Trophoblast cell (in vitro differentiated cells and primary cell): Measurements from ENCODE around the gene PAK4.

Experiments used
- DNase-seq, 2 donors: peaks; one replicate each; pipeline ENCODE4 v3.0.0-alpha.2; 2016
- H2AFZ ChIP-seq: 2 replicates; pipeline ENCODE4 v1.6.1; 2013; ENCODE audit warnings: low read length, moderate library complexity, mild to moderate bottlenecking; ENCODE audit not compliant: insufficient read depth, poor library complexity
- H2AK5ac ChIP-seq: 2 replicates; pipeline ENCODE4 v1.6.1; 2013; ENCODE audit warnings: mild to moderate bottlenecking, low read length
- H2BK120ac ChIP-seq: 2 replicates; pipeline ENCODE4 v1.6.1; 2013; ENCODE audit warnings: low read length, mild to moderate bottlenecking, moderate library complexity; ENCODE audit not compliant: insufficient read depth, poor library complexity
- H2BK12ac ChIP-seq: 2 replicates; pipeline ENCODE4 v1.6.1; 2013; ENCODE audit warnings: mild to moderate bottlenecking, low read length, moderate library complexity
- H2BK5ac ChIP-seq: 2 replicates; pipeline ENCODE4 v1.6.1; 2013; ENCODE audit warnings: low read length, low read depth, moderate library complexity, mild to moderate bottlenecking; ENCODE audit not compliant: poor library complexity
- H3K14ac ChIP-seq: 2 replicates; pipeline ENCODE4 v1.6.1; 2013; ENCODE audit warnings: mild to moderate bottlenecking, low read length
- H3K18ac ChIP-seq: 2 replicates; pipeline ENCODE4 v1.6.1; 2013; ENCODE audit warnings: mild to moderate bottlenecking, low read length
- H3K23ac ChIP-seq: 2 replicates; pipeline ENCODE4 v1.6.1; 2013; ENCODE audit warnings: low read length
- H3K27ac ChIP-seq: 2 replicates; pipeline ENCODE4 v1.5.1; 2013; ENCODE audit warnings: low read depth, mild to moderate bottlenecking, inconsistent platforms, low read length, moderate library complexity
- H3K27me3 ChIP-seq: 2 replicates; pipeline ENCODE4 v1.6.1; 2013; ENCODE audit warnings: inconsistent platforms, mild to moderate bottlenecking, low read length, moderate library complexity; ENCODE audit not compliant: insufficient read depth
- H3K36me3 ChIP-seq, 2 experiments: 1 replicate in 1 of 2; 2 replicates in 1 of 2; pipeline ENCODE4 v1.6.1; 2013; ENCODE audit warnings: low read length in 2 of 2, mild to moderate bottlenecking in 2 of 2, moderate library complexity in 1 of 2; ENCODE audit not compliant: insufficient read depth in 2 of 2, control insufficient read depth in 1 of 2
- H3K4ac ChIP-seq: 2 replicates; pipeline ENCODE4 v1.6.1; 2013; ENCODE audit warnings: low read depth, mild to moderate bottlenecking, low read length, moderate library complexity
- H3K4me1 ChIP-seq, 2 experiments: 1 replicate in 1 of 2; 2 replicates in 1 of 2; pipeline ENCODE4 v1.6.1; 2013; ENCODE audit warnings: low read length in 2 of 2, mild to moderate bottlenecking in 2 of 2, moderate library complexity in 1 of 2; ENCODE audit not compliant: insufficient read depth in 2 of 2, control insufficient read depth in 1 of 2
- H3K4me2 ChIP-seq: 2 replicates; pipeline ENCODE4 v1.6.1; 2013; ENCODE audit warnings: inconsistent platforms, mild to moderate bottlenecking, low read length, moderate library complexity
- H3K4me3 ChIP-seq: 2 replicates; pipeline ENCODE4 v1.5.1; 2013; ENCODE audit warnings: mild to moderate bottlenecking, low read depth, low read length, inconsistent platforms
- H3K79me1 ChIP-seq: one replicate; pipeline ENCODE4 v1.6.1; 2013; ENCODE audit warnings: low read length
- H3K79me2 ChIP-seq: 2 replicates; pipeline ENCODE4 v1.6.1; 2013; ENCODE audit warnings: low read length, mild to moderate bottlenecking; ENCODE audit not compliant: control insufficient read depth, insufficient read depth, poor library complexity
- H3K9ac ChIP-seq: 2 replicates; pipeline ENCODE4 v1.6.1; 2013; ENCODE audit warnings: mild to moderate bottlenecking, low read length
- H3K9me3 ChIP-seq: 2 replicates; pipeline ENCODE4 v1.6.1; 2013; ENCODE audit warnings: low read depth, mild to moderate bottlenecking, control low read depth, inconsistent platforms, low read length; ENCODE audit not compliant: insufficient read depth
- H4K12ac ChIP-seq: 2 replicates; pipeline ENCODE4 v1.6.1; 2013; ENCODE audit warnings: low read depth, mild to moderate bottlenecking, low read length, moderate library complexity
- H4K8ac ChIP-seq: 2 replicates; pipeline ENCODE4 v1.6.1; 2013; ENCODE audit warnings: low read depth, mild to moderate bottlenecking, low read length, moderate library complexity
- H4K91ac ChIP-seq: one replicate; pipeline ENCODE4 v1.6.1; 2013; ENCODE audit warnings: low read depth, mild to moderate bottlenecking, low read length, moderate library complexity
- WGBS: extraction: QIAGEN DNeasy Blood & Tissue Kit; methylation state at CpG from one replicate; pipeline ENCODE4 v1.1.7; 2013; ENCODE audit warnings: missing lambda C conversion rate; ENCODE audit not compliant: insufficient read length, insufficient coverage; ENCODE audit errors: extremely low coverage; 5-methylcytosine and 5-hydroxymethylcytosine counted together

Gene PAK4

DNA sequence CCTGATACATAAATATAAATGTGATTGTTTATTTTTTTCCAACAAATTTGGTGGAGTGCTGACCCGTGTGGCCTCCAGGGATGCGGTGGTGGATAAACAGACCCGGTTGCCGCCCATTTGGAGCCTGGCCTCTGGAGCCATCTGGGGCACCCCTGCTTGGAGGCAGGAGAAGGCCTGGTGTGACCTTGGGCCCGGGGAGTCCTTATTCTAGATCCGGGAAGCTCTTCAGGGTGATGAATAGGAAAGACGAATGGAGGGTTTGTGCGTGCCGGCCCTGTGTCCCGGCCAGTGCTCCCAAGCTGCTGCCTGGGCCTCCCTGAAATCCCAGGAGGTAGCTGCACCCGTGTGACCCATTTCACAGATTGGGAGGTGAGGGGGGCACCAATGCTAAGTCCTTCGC lies 11.5 kb downstream of the PAK4 start:
- Histone ChIP-seq H4K91ac (peak overlapping the region; percentile 50), H2BK5ac (peak overlapping the region; percentile 37), H3K36me3 (no peaks in the 10 kb centered on the region), H3K79me1 (peaks cover 41% of the 10 kb centered on the region), H3K4ac (peak overlapping the region; percentile 50), H4K12ac (no peak overlapping the region), H2AK5ac (peak overlapping the region; percentile 39), H3K9ac (no peak overlapping the region), H4K8ac (peak overlapping the region; percentile 8), H3K23ac (no peak overlapping the region), H3K27ac (peak overlapping the region; percentile 2), H3K79me2 (peaks cover 39% of the 10 kb centered on the region), H3K4me3 (no peak overlapping the region), H3K14ac (peak overlapping the region; percentile 27), H3K9me3 (no peaks in the 10 kb centered on the region), H3K27me3 (no peaks in the 10 kb centered on the region), H2AFZ (no peak overlapping the region), H2BK120ac (peak overlapping the region; percentile 26), H3K4me2 (no peak overlapping the region), H2BK12ac (peak overlapping the region; percentile 5), H3K4me1 (peaks cover 51 to 63% of the 10 kb centered on the region in 2 experiments), H3K18ac (peak overlapping the region; percentile 80)
- WGBS: no CpG with 5 or more reads among the region's 12 CpGs
- DNase-seq: no peak

DNA sequence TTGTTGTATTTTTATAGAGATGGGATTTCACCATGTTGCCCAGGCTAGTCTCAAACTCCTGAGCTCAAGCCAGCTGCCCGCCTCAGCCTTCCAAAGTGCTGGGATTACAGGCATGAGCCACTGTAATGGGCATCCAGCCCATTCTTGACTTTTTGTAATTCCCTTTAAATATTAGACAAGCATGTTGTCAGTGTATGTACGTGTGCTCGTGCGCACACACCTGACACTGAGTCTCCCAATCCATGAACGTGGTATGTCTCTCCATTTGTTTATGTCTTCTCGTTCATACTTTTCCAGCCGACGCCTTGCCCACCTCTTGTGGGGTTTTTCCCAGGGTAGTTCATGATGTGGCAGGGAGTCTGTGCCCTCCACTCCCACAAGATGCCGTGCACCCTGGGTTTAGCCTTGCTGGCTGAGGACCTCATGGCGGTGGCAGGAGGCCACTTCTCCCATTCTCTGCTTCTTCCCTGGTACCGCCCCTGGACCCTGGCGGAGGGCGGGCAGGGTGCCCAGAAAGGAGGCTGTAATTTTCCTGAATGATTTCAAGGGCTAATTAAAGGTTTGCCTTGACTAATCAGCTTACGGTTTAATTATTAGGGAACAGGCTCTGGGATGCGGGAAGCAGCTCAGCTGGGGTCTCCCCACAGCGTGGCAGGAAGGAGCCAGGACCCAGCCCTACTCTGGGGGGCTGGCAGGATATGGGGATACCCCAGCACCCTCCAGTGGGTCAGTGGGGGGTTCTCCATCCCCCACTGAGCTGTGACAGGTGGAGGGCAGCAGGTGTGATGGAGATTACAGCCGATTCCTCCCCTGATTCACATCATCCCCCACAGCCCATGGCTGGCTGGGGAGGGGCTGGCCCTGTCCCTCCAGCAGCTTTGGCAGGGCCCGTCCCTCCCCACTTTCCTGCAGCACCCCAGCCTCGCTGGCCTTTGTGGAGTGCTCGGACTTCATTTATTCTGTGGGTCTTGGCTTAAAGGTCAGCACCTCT lies 12.9 kb downstream of the PAK4 start:
- DNase-seq: no peak
- Histone ChIP-seq H3K4me2 (peak overlapping the region; percentile 47), H3K4ac (peak overlapping the region; percentile 82), H3K4me3 (peak overlapping the region; percentile 44), H2BK120ac (peak overlapping the region; percentile 94), H3K4me1 (peaks cover 44 to 59% of the 10 kb centered on the region in 2 experiments), H4K8ac (peak overlapping the region; percentile 88), H4K91ac (peak overlapping the region; percentile 87), H2AK5ac (peak overlapping the region; percentile 78), H3K36me3 (no peaks in the 10 kb centered on the region), H2AFZ (peak overlapping the region; percentile 66), H3K18ac (peak overlapping the region; percentile 90), H3K9me3 (no peaks in the 10 kb centered on the region), H2BK12ac (peak overlapping the region; percentile 70), H4K12ac (peak overlapping the region; percentile 54), H2BK5ac (peak overlapping the region; percentile 60), H3K79me1 (peaks cover 43% of the 10 kb centered on the region), H3K9ac (no peak overlapping the region), H3K27me3 (no peaks in the 10 kb centered on the region), H3K79me2 (peaks cover 40% of the 10 kb centered on the region), H3K14ac (peak overlapping the region; percentile 93), H3K23ac (no peak overlapping the region), H3K27ac (peak overlapping the region; percentile 94)
- WGBS: no CpG with 5 or more reads among the region's 20 CpGs

DNA sequence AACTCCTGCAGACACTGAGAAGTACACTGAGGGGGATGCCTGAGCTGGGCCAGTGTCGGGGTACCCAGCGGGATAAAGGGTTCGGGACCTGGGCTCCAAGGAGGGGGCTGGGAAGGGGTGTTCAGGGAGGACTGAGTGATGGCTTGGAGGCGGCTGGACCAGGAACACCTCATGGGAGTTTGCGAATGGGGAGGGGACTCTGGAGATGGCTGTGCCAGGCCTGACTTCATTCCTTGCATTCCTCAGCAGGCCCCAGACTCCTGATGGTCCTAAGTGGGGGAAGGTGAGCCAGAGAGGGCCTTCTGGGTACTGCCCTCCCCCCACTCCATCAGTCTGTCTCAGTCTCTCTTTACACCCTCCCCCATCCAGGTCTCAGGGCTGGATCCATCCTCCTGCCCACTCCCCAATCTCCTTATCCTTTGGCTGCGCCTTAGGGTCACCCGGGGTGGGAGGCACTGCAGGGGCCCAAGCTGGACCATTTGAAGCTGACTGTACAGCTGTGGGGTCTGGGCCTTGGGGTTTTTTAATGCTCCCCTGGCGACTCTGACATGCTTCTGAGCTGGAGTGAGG lies 13.8 kb downstream of the PAK4 start:
- Histone ChIP-seq H4K91ac (peak overlapping the region; percentile 87), H3K79me2 (peaks cover 37% of the 10 kb centered on the region), H3K4me2 (peak overlapping the region; percentile 47), H3K14ac (peak overlapping the region; percentile 93), H3K4me3 (no peak overlapping the region), H4K12ac (peak overlapping the region; percentile 56), H3K4me1 (peaks cover 44 to 59% of the 10 kb centered on the region in 2 experiments), H4K8ac (peak overlapping the region; percentile 88), H3K27ac (peak overlapping the region; percentile 94), H2AK5ac (peak overlapping the region; percentile 17), H3K36me3 (no peaks in the 10 kb centered on the region), H3K9me3 (no peaks in the 10 kb centered on the region), H3K4ac (peak overlapping the region; percentile 82), H2BK12ac (peak overlapping the region; percentile 70), H2BK5ac (peak overlapping the region; percentile 91), H3K79me1 (peaks cover 42% of the 10 kb centered on the region), H3K9ac (no peak overlapping the region), H3K23ac (no peak overlapping the region), H3K18ac (peak overlapping the region; percentile 90), H2BK120ac (peak overlapping the region; percentile 94), H2AFZ (no peak overlapping the region), H3K27me3 (no peaks in the 10 kb centered on the region)
- WGBS: no CpG with 5 or more reads among the region's 8 CpGs
- no peak for DNase-seq

DNA sequence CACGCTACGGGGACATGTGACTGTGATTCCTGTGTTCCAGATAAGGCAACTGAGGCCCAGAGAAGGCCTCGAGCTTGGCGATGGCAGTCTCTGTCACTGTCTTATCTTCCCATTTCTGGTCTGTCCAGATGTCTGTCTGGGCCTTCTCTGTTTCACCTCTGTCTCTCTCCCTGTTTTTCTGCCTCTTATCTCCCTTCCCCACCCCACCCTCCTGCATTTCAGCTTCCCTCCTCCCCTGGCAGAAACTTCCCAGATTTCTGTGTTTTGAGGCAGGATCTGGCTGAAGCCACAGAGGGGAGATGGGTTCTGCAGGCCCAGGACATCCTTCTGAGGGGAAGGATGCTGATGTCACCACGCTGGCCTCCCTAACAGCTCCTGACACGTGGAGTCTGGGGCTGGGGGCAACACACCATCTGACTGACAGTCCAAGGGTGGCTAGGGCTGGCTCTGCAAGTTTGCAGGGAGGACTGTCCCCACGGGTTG lies 14.4 kb downstream of the PAK4 start:
- WGBS: no CpG with 5 or more reads among the region's 7 CpGs
- Histone ChIP-seq H2AK5ac (peak overlapping the region; percentile 50), H4K91ac (peak overlapping the region; percentile 87), H3K79me2 (peaks cover 34% of the 10 kb centered on the region), H3K27me3 (no peaks in the 10 kb centered on the region), H3K4me3 (no peak overlapping the region), H4K12ac (peak overlapping the region; percentile 56), H3K79me1 (peaks cover 46% of the 10 kb centered on the region), H2BK5ac (peak overlapping the region; percentile 91), H3K14ac (peak overlapping the region; percentile 86), H3K9ac (no peak overlapping the region), H3K23ac (no peak overlapping the region), H2BK12ac (peak overlapping the region; percentile 47), H3K4me1 (peaks cover 46 to 63% of the 10 kb centered on the region in 2 experiments), H3K27ac (peak overlapping the region; percentile 94), H3K36me3 (no peaks in the 10 kb centered on the region), H2AFZ (no peak overlapping the region), H4K8ac (peak overlapping the region; percentile 88), H3K4ac (peak overlapping the region; percentile 30), H3K4me2 (peak overlapping the region; percentile 47), H2BK120ac (peak overlapping the region; percentile 94), H3K18ac (peak overlapping the region; percentile 69), H3K9me3 (no peaks in the 10 kb centered on the region)
- DNase-seq: no peak
